HG02759 (cell line): ENCODE data around the gene SP110.
"Not testable (repeated sequence)": the region's sequence is repeated elsewhere in the genome, so short reads cannot be mapped to it uniquely, and the experiment has no call there.

ENCODE experiments used
- ATAC-seq: cut with Tn5 transposase; IDR thresholded peaks from one replicate; pipeline ENCODE4 v1.9.1; 2021; ENCODE audit warnings: mild to moderate bottlenecking, moderate library complexity; ENCODE audit not compliant: unreplicated experiment

Gene SP110

DNA sequence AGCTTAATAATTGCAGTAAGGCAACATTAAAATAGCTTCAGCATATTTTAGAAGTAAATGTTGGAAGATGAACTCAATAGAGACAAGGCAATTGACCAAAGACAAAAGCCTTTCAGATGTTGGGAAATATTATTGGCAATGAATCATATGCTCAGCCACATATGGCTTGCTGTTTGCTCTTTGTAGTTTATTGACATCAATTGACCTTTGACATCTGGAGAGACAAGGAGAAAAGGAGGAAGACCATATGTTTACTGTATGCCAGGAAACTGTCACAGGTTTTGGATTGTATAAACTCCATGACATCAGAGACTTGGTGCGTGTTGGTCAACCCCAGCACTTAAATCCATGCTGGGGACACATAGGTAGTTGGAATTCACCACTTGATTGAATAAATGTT is 90.4 kb downstream of the SP110 start:
- ATAC-seq, result no peak

DNA sequence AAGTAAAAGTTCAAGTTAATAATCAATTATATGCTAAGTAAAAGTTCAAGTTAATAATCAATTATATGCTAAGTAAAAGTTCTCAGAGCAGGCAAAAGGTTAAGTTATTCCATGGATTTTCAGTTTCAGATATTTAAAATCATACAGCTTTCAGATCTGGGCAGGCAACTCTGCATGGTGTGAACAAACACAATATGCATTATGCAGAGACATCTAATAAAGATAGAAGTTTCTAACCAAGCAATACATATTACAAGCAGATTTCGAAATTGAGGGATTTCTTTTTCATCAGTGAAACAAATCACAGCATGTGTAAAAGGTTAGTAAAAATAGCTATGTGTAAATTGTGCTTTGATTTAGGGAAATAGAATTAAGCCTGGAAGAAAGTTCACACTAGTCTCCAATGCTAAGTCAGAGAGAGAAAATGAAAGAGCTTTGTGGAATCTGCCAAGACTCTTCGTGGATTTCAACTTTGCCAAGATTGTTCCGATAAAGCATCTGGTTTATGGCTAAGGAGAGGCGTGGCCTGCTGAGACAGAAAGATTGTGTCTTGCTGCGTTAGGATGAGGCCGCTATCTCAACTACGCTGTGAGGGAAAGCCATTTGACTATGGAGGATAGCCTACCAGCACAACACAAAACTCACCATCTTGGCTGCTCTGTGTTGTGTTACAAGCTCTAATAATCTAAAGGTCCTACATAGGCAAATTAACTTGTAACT is 91.0 kb downstream of the SP110 start:
- ATAC-seq, result no peak

DNA sequence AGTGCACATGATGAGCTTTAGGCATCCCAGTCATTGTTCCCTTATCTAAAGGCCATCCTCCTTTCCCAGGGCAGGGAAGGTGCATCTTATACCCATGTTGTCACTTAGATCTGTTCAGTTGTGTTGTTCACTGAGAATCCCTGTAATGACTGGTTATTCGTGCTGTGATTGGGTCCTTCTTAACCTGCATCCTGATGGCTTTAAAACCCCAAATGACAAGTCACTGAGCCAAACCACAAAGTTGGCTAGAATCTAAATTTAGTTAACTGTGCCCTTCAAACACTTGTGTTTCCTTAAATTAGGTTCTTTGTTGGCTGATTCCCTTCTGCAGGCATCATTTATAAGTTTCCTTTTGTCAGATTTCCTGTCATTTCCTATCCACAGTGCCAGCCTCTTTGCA is 92.6 kb downstream of the SP110 start:
- ATAC-seq, result no peak

DNA sequence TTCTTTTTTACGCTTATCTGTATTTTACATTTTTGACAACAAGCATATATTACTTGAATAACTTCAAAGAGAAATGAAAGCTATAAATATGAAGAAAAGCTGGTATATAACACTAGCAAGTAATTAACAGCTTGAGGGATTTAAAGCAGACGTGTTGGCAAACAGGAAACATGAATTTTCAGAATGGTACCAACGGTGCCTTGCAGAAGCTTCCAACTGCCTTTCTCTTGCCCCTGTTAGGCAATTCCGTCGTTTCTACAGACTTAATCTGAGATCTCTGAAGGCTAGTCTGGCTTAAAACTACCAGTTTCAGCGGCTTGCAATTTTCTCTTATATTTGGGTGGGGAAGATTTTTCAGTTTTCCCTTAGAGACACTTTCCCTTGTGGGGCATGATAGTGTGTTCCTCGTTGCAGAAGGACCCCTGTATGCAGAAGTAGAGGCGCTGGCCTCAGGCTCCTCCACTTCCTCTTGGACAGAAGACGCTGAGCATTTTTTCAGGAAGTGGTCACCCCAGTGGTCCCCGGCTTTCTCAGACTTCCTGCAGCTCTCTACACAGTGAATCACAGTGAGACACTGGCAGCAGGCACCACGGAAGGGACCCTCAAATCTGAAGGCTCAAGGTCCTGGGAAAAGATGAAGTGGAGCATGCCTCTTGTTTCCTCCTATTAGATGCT is 94.9 kb downstream of the SP110 start:
- peak; percentile 67 for ATAC-seq

DNA sequence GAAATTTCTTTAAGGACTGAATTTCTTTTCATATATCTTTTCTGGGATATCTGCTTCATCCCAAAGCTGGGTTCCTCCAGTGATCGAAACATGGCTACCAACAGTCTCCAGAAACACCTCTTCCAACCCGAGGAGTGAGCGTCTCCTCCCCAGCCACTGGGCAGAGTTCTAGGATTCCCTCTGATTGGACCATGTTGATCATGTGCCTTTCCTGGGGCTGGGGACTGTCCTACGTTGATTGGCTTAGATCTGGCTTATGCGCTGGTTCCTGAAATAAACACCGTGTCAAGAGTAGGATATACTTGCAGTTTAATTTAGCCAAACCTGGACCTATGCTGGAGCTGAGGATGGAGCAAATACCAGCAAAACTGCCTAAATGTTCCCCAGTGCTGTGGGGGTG is 95.5 kb downstream of the SP110 start:
- no peak for ATAC-seq

DNA sequence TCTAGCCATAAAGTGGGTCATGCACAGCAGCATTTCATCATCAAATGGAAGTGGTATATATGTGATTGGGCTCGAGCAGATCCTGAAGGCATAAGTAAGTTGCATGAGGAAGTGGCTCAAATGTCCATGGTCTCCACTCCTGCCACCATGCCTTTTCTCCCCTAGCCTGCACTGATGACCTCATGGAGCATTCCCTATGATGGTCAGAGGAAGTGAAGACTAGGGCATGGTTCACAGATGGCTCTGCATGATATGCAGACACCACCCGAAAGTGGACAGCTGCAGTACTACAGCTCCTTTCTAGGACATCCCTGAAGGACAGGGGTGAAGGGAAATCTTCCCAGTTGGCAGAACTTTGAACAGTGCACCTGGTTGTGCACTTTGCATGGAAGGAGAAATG is 99.4 kb downstream of the SP110 start:
- ATAC-seq, result not testable (repeated sequence)

DNA sequence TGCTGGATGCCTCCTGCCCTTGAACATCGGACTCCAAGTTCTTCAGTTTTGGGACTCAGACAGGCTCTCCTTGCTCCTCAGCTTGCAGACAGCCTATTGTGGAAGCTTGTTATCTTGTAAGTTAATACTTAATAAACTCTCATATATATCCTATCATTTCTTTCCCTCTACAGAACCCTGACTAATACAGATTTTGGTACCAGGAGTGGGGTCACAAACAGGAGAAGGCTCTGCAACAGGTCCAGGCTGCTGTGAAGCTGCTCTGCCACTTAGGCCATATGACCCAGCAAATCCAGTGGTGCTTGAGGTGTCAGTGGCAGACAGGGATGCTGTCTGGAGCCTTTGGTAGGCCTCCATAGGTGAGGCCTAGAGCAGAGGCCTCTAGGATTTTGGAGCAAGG is 100.0 kb downstream of the SP110 start:
- not testable (repeated sequence) for ATAC-seq
